Activated B cell treated with CpG ODN at 0.5 μM for 24 hours (primary cell): ENCODE results near the gene BTBD19. TPM values are rescaled to one million over a fixed set of nuclear protein-coding genes. Genes with fewer than 3 reads are reported as not detected.
A peak's percentile ranks its signal among the peaks of the same experiment; 100 is the strongest.

Experiments
- ATAC-seq: fragments of 200-7000 bp; cut with Tn5 transposase; one replicate; pipeline ENCODE4 v1.10.0; 2021; ENCODE audit warnings: low read depth, mild to moderate bottlenecking, moderate library complexity
- CTCF ChIA-PET: fragments of 350-600 bp; sonication (Branson Sonifier 250); formaldehyde crosslinking; loops from one replicate; lab custom pipeline; 2021; ENCODE audit warnings: antibody characterized with exemption; lab: Charles Lee
- POLR2A ChIA-PET: fragments of 350-600 bp; sonication (Branson Sonifier 250); formaldehyde crosslinking; loops from one replicate; lab custom pipeline; 2021; ENCODE audit warnings: antibody characterized with exemption; lab: Charles Lee
- DNase-seq: peaks from one replicate; pipeline ENCODE4 v3.0.0; 2022
- H3K27ac Mint-ChIP-seq: one replicate; pipeline ENCODE4 v1.8.0; 2020; ENCODE audit warnings: mixed read lengths
- H3K27me3 Mint-ChIP-seq: one replicate; pipeline ENCODE4 v1.8.0; 2021; ENCODE audit warnings: mixed read lengths
- H3K36me3 Mint-ChIP-seq: one replicate; pipeline ENCODE4 v1.8.0; 2021; ENCODE audit warnings: low read depth, mixed read lengths
- H3K4me1 Mint-ChIP-seq: one replicate; pipeline ENCODE4 v1.8.0; 2021; ENCODE audit warnings: mixed read lengths
- H3K4me3 Mint-ChIP-seq: one replicate; pipeline ENCODE4 v1.8.0; 2020; ENCODE audit warnings: mild to moderate bottlenecking, mixed read lengths
- H3K9me3 Mint-ChIP-seq: one replicate; pipeline ENCODE4 v1.8.0; 2020; ENCODE audit warnings: mixed read lengths
- intact Hi-C: fragments of 100-400 bp; cut with micrococcal nuclease; formaldehyde crosslinking; loops from one replicate; pipeline ENCODE4 v1.15.1; 2024
- total RNA-seq: library from RNA; stranded (reverse); gene quantifications from 2 replicates; pipeline ENCODE4 v1.2.3, GENCODE V29; 2022
- TF ChIP-seq, protein P1 (sequence below): fragments of 200-600 bp; IDR thresholded peaks from one replicate; pipeline ENCODE4 v1.8.0; 2022; ENCODE audit warnings: antibody characterized with exemption, mild to moderate bottlenecking

Gene BTBD19
- total RNA-seq, 1 donor from 2014 or later, result 27.6 TPM

DNA sequence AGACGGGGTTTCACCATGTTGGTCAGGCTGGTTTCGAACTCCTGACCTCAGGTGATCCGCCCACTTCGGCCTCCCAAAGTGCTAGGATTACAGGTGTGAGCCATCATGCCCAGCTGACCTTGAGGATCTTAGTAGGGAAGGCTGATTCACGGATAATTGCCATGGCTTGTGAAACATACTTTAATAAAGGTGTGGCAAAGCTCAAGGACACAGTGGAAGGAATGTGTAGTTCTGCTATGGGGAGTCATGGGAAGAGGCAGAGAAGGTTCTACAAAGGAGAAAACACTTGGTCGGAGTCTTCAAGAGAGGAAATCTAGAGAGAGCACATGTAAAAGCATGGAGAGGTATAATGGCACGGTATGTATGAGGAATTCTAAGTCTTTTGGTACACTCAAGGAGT is 47.4 kb downstream of the BTBD19 start:
- Mint-ChIP-seq H3K27ac (no peak overlapping the region), H3K27me3 (no peaks in the 10 kb centered on the region), H3K36me3 (peaks cover 23% of the 10 kb centered on the region), H3K9me3 (no peaks in the 10 kb centered on the region), H3K4me1 (peaks cover 18% of the 10 kb centered on the region), H3K4me3 (no peak overlapping the region)
- CTCF ChIA-PET, result no interaction called here
- TF ChIP-seq, protein P1, sequence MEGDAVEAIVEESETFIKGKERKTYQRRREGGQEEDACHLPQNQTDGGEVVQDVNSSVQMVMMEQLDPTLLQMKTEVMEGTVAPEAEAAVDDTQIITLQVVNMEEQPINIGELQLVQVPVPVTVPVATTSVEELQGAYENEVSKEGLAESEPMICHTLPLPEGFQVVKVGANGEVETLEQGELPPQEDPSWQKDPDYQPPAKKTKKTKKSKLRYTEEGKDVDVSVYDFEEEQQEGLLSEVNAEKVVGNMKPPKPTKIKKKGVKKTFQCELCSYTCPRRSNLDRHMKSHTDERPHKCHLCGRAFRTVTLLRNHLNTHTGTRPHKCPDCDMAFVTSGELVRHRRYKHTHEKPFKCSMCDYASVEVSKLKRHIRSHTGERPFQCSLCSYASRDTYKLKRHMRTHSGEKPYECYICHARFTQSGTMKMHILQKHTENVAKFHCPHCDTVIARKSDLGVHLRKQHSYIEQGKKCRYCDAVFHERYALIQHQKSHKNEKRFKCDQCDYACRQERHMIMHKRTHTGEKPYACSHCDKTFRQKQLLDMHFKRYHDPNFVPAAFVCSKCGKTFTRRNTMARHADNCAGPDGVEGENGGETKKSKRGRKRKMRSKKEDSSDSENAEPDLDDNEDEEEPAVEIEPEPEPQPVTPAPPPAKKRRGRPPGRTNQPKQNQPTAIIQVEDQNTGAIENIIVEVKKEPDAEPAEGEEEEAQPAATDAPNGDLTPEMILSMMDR, result no peak
- DNase-seq (no peak), ATAC-seq (no peak)
- POLR2A ChIA-PET, result interaction anchor here (0.7 kb wide), 1 partner anchor 51 kb away, joined by 3 read pairs; no protein-coding TSS in a partner anchor
- intact Hi-C loops, result no loop called here

DNA sequence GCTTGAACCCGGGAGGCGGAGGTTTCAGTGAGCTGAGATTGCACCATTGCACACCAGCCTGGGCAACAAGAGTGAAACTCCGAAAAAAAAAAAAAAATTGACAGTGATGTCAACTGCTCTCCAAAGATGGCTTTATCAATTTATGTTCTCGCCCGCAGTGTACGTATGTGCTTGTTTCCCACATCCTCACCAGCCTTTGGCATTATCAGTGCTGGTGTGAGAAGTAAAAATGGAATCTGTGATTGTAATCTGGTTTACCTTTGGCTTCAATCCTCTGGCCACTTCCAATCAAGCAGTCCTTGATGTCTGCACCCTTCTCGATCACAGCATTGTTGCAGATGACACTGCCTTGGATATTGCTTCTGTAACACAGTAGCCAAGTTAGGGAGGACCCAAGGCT is 49.1 kb downstream of the BTBD19 start:
- DNase-seq (no peak), ATAC-seq (no peak)
- intact Hi-C loops, result no loop called here
- Mint-ChIP-seq H3K9me3 (no peaks in the 10 kb centered on the region), H3K27ac (no peak overlapping the region), H3K4me1 (peaks cover 20% of the 10 kb centered on the region), H3K36me3 (peaks cover 23% of the 10 kb centered on the region), H3K27me3 (no peaks in the 10 kb centered on the region), H3K4me3 (no peak overlapping the region)
- POLR2A ChIA-PET, result interaction anchor here (0.7 kb wide), 1 partner anchor 82 kb away, joined by 6 read pairs; the partner anchor contains the start of gene RPS8
- CTCF ChIA-PET, result no interaction called here
- TF ChIP-seq, protein P1, result no peak

DNA sequence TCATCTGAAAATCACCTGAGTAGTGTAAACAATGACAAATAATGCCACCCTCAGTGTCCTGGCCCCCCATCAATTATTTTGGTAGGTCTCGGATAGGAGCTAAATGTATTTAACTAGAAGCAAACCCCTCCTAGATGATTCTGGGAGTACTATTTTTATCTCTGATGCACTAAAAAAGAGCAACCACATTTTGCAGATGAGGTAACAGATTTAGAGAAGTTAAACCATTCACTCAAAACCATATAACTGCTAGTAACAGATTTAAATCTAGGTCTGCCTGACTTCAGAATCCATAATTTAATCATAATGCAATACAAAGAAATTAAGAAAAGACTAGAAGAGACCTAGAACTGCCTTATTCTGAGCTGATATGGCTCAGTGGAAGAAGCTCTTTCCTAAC is 52.0 kb downstream of the BTBD19 start:
- Mint-ChIP-seq H3K9me3 (no peaks in the 10 kb centered on the region), H3K27me3 (no peaks in the 10 kb centered on the region), H3K4me3 (peak overlapping the region; percentile 24), H3K27ac (no peak overlapping the region), H3K4me1 (peaks cover 20% of the 10 kb centered on the region), H3K36me3 (peaks cover 18% of the 10 kb centered on the region)
- ATAC-seq (no peak), DNase-seq (no peak)
- intact Hi-C loops, result no loop called here
- ChIA-PET CTCF (no interaction called here), POLR2A (interaction anchor here (1.6 kb wide), 1 partner anchor 139 kb away, joined by 4 read pairs; no protein-coding TSS in a partner anchor)
- TF ChIP-seq, protein P1, result no peak

DNA sequence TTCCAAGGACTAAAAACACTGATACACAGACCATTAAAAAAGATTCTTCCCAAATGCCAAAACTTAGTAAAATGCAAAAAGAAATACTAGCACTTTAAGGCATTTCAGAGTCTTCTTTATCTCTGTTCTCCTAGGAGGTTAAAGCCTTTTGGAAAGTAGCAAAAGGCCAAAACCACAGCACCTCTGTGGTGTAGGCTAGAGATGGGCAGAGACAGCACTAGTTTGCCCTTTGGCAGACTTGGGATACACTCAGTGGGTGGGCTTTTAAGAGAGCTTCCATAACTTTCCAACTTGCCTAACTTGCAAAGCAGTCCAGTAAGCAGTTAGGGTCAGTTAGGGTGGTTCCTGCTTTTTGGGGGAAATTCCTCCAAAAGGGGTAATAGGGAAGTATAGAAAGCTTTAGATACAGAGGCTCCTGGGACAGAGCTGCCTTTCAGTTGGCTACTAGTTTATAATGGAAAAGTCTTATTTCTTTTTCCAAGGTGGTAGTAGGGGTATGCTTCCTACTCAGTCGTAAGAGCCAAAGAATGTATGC is 52.6 kb downstream of the BTBD19 start:
- H3K9me3 Mint-ChIP-seq, result no peaks in the 10 kb centered on the region
- ATAC-seq (no peak), DNase-seq (no peak)
- ChIA-PET POLR2A (interaction anchor here (0.6 to 1.6 kb wide), 2 partner anchors 139 to 192 kb away, joined by 4 read pairs; no protein-coding TSS in a partner anchor), CTCF (no interaction called here)
- intact Hi-C loops, result no loop called here
- no peak overlapping the region for H3K27ac Mint-ChIP-seq
- peaks cover 13% of the 10 kb centered on the region for H3K36me3 Mint-ChIP-seq
- H3K4me3 Mint-ChIP-seq, result no peak overlapping the region
- H3K4me1 Mint-ChIP-seq, result peaks cover 20% of the 10 kb centered on the region
- no peaks in the 10 kb centered on the region for H3K27me3 Mint-ChIP-seq
- TF ChIP-seq, protein P1, result no peak

DNA sequence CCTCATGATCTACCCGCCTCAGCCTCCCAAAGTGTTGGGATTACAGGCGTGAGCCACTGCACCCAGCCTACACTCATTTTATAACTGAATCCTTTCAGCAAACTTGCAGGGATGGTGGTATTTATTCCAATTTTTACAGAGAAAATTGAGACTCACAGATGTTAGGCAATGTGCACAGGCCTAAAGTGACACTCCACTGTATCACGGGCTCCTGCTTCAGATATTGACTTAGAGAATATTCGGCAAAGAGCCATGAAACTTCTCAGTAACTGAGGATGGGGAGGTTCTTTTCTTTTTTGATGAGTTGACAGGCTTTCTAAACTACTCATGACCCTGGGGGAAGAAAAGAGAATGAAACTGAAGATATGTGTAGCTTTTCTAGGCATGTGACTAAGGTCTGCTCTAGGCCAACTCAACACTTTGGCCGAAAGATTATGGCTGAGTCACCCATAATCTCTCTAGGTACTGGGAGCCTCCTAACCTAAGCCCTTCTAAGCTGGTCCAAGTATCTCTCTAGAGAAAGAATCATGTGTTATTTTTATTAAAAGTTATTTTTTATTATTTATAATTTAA is 54.6 kb downstream of the BTBD19 start:
- ATAC-seq (no peak), DNase-seq (no peak)
- ChIA-PET CTCF (no interaction called here), POLR2A (no interaction called here)
- TF ChIP-seq, protein P1, result no peak
- Mint-ChIP-seq H3K4me3 (no peak overlapping the region), H3K36me3 (peaks cover 15% of the 10 kb centered on the region), H3K9me3 (no peaks in the 10 kb centered on the region), H3K27me3 (no peaks in the 10 kb centered on the region), H3K4me1 (peaks cover 20% of the 10 kb centered on the region), H3K27ac (no peak overlapping the region)
- intact Hi-C loops, result no loop called here

Other genes starting within 250 kb of the BTBD19 start
- gene TMEM53, start 134.0 kb upstream of the BTBD19 start, total RNA-seq, result 4.6 and 4.8 TPM in 2 replicates
- 18.1 and 19.9 TPM in 2 replicates for gene ARMH1, start 133.8 kb upstream of the BTBD19 start, total RNA-seq
- gene RNU5D-1, start 77.4 kb upstream of the BTBD19 start, total RNA-seq, result not detected in 2 replicates
- 1.00 and 1.8 TPM in 2 replicates for gene KIF2C, start 68.7 kb upstream of the BTBD19 start, total RNA-seq
- 3,767 and 4,240 TPM in 2 replicates for gene RPS8, start 33.0 kb upstream of the BTBD19 start, total RNA-seq
- 0.49 and 0.62 TPM in 2 replicates for gene BEST4, start 20.4 kb upstream of the BTBD19 start, total RNA-seq
- gene PLK3, start 8.1 kb upstream of the BTBD19 start, total RNA-seq, result 63.0 and 82.0 TPM in 2 replicates
- not detected in 2 replicates for gene DYNLT4, start 1.2 kb upstream of the BTBD19 start, total RNA-seq
- 1.2 TPM in 2 replicates for gene PTCH2, start 34.7 kb downstream of the BTBD19 start, total RNA-seq
- gene EIF2B3, start 178.1 kb downstream of the BTBD19 start, total RNA-seq, result 21.2 and 26.6 TPM in 2 replicates
- gene HECTD3, start 202.8 kb downstream of the BTBD19 start, total RNA-seq, result 40.3 and 49.9 TPM in 2 replicates
- 60.3 and 64.9 TPM in 2 replicates for gene UROD, start 203.7 kb downstream of the BTBD19 start, total RNA-seq